ENCODE data around the gene EPHA2. TPM values are rescaled to one million over a fixed set of nuclear protein-coding genes. Genes with fewer than 3 reads are reported as not detected.

The EPHA2 gene
- polyA plus RNA-seq, 1 experiment: 26.5 TPM

DNA sequence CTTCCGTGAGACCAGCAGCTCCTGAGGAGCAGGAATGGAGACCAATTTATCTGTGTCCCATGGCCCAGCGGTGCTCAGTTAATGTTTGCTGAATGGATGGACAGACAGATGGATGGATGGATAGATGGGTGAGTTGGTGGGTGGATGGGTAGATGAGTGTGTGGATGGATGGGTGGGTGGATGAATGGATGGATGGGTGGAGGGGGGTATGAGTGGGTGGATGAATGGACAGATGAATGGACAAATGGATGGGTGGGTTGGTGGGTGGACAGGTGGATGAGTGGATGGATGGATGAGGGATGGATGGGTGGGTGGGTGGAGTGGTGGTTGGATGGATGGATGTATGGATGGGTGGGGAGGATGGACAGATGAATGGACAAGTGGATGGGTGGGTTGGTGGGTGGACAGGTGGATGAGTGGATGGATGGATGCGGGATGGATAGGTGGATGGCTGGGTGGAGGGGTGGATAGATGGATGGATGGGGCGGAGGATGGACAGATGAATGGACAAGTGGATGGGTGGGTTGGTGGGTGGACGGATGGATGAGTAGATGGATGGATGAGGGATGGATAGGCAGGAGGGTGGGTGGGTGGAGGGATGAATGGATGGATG, 13.4 kb downstream of the EPHA2 start:
- H3K36me3 ChIP-seq (ENCODE audit: control insufficient read depth, insufficient read depth, low read length): peaks cover 13% of the 10 kb centered on the region
- H3K4me3 ChIP-seq (ENCODE audit: low read depth, low read length): no peak overlapping the region
- POLR2A ChIA-PET: no interaction called here
- CTCF ChIA-PET: interaction anchor here (1.5 to 1.9 kb wide), 2 partner anchors 60 to 64 kb away, joined by 7 to 11 read pairs; no protein-coding TSS in a partner anchor
- H3K27me3 ChIP-seq (ENCODE audit: control insufficient read depth, insufficient read depth, low read length): no peaks in the 10 kb centered on the region
- no peak for TF ChIP-seq CTCF (IDR thresholded peaks at IDR 0.05; ENCODE audit: insufficient read depth, low read depth, low read length)
- DNase-seq (ENCODE audit: low read depth): no peak

DNA sequence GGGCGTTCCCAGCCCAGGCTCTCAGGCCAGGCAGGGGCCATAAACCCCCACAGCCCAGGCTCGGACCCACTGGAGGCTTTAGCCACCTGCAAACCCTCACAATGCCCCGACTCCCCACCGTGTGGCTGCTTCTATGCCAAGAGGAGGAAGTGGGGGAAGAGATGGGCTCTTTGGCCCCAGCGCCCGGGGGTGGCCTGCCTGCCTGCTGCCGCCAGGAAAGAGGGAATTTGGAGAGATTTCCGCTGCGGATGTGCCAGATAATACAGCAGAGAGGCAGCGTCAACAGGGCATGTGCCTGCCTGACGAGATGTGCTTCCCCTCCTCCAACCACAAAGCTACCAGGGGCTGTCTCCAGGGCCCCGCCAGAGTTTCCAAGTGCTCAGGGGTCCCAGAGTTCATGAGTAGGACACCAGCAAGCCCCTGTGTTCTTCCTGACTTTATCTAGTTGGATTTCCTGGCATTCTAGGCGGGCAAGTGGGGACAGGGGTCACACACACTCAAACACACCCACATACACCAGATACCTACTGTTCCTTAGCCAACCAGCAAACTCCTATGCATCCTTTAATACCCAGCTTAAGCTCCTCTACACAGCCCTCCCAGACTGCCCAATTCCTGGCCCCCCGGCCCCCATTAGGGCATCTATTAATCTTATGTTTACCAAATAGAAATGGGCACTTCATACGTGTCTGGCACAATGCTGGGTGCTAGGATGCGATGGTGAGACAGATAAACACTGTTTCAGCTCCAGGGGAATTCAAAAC, 14.1 kb downstream of the EPHA2 start:
- H3K36me3 ChIP-seq (ENCODE audit: control insufficient read depth, insufficient read depth, low read length): peaks cover 14% of the 10 kb centered on the region
- TF ChIP-seq CTCF (IDR thresholded peaks at IDR 0.05; ENCODE audit: insufficient read depth, low read depth, low read length): no peak
- no peaks in the 10 kb centered on the region for H3K27me3 ChIP-seq (ENCODE audit: control insufficient read depth, insufficient read depth, low read length)
- no peak for DNase-seq (ENCODE audit: low read depth)
- ChIA-PET POLR2A (no interaction called here), CTCF (interaction anchor here (1.5 to 1.9 kb wide), 2 partner anchors 59 to 63 kb away, joined by 7 to 11 read pairs; no protein-coding TSS in a partner anchor)
- no peak overlapping the region for H3K4me3 ChIP-seq (ENCODE audit: low read depth, low read length)

GRCh38 chr1:16140068-16140596, 15.7 kb downstream of the EPHA2 start:
- Histone ChIP-seq H3K36me3 (ENCODE audit: control insufficient read depth, insufficient read depth, low read length) (peaks cover 17% of the 10 kb centered on the region), H3K4me3 (ENCODE audit: low read depth, low read length) (no peak overlapping the region), H3K27me3 (ENCODE audit: control insufficient read depth, insufficient read depth, low read length) (no peaks in the 10 kb centered on the region)
- no peak for DNase-seq (ENCODE audit: low read depth)
- CTCF ChIA-PET: interaction anchor here (0.7 to 1.5 kb wide), 6 partner anchors 8 to 62 kb away, joined by 3 to 9 read pairs (median 4); no protein-coding TSS in a partner anchor
- no peak for TF ChIP-seq CTCF (IDR thresholded peaks at IDR 0.05; ENCODE audit: insufficient read depth, low read depth, low read length)
- POLR2A ChIA-PET: no interaction called here

- H3K27me3 ChIP-seq (ENCODE audit: control insufficient read depth, insufficient read depth, low read length): no peaks in the 10 kb centered on the region
- POLR2A ChIA-PET: no interaction called here
- TF ChIP-seq CTCF (IDR thresholded peaks at IDR 0.05; ENCODE audit: insufficient read depth, low read depth, low read length): no peak
- DNase-seq (ENCODE audit: low read depth): no peak
- H3K4me3 ChIP-seq (ENCODE audit: low read depth, low read length): no peak overlapping the region
- CTCF ChIA-PET: interaction anchor here (0.7 to 1.5 kb wide), 6 partner anchors 9 to 61 kb away, joined by 3 to 9 read pairs (median 4); no protein-coding TSS in a partner anchor
- H3K36me3 ChIP-seq (ENCODE audit: control insufficient read depth, insufficient read depth, low read length): peaks cover 22% of the 10 kb centered on the region
Measured at GRCh38 chr1:16139473-16139962, 16.4 kb downstream of the EPHA2 start.

GRCh38 chr1:16138772-16139221, 17.1 kb downstream of the EPHA2 start:
- POLR2A ChIA-PET: no interaction called here
- peak; percentile 17; the same call in 1 of the 2 replicates for TF ChIP-seq CTCF (IDR thresholded peaks at IDR 0.05; ENCODE audit: insufficient read depth, low read depth, low read length)
- Histone ChIP-seq H3K27me3 (ENCODE audit: control insufficient read depth, insufficient read depth, low read length) (no peaks in the 10 kb centered on the region), H3K36me3 (ENCODE audit: control insufficient read depth, insufficient read depth, low read length) (peaks cover 26% of the 10 kb centered on the region), H3K4me3 (ENCODE audit: low read depth, low read length) (no peak overlapping the region)
- CTCF ChIA-PET: interaction anchor here (0.9 to 1.5 kb wide), 5 partner anchors 13 to 57 kb away, joined by 3 to 9 read pairs (median 3); no protein-coding TSS in a partner anchor
- DNase-seq (ENCODE audit: low read depth): no peak

Data from BJ (cell line).